SK-N-MC (cell line): Measurements from ENCODE around the gene PIKFYVE.
"Not testable (repeated sequence)": the region's sequence is repeated elsewhere in the genome, so short reads cannot be mapped to it uniquely, and the experiment has no call there.

Source experiments
- DNase-seq: peaks from one replicate; pipeline ENCODE4 v3.0.0-alpha.2; 2011; ENCODE audit warnings: low read depth, low spot score
- H3K27ac ChIP-seq: fragments of 200-600 bp; sonication (generic); 2 replicates; pipeline ENCODE4 v1.5.1; 2016; ENCODE audit warnings: mixed run types
- H3K36me3 ChIP-seq: fragments of 200-600 bp; sonication (generic); 2 replicates; pipeline ENCODE4 v1.6.1; 2017; ENCODE audit warnings: antibody characterized with exemption, low read length, mixed read lengths; ENCODE audit not compliant: insufficient read depth
- H3K4me3 ChIP-seq: fragments of 200-600 bp; sonication (generic); 2 replicates; pipeline ENCODE4 v1.5.1; 2016
- H3K9ac ChIP-seq: fragments of 200-600 bp; sonication (generic); 2 replicates; pipeline ENCODE4 v1.8.0; 2017; ENCODE audit warnings: mixed run types, mixed read lengths; ENCODE audit not compliant: insufficient read length
- H3K9me3 ChIP-seq: fragments of 200-600 bp; sonication (generic); 2 replicates; pipeline ENCODE4 v1.6.1; 2017; ENCODE audit warnings: low read depth, mild to moderate bottlenecking, antibody characterized with exemption, low read length, moderate library complexity, mixed read lengths
- EZH2 ChIP-seq: fragments of 200-600 bp; sonication (generic); IDR thresholded peaks from one replicate; pipeline ENCODE4 v1.6.1; 2017; ENCODE audit warnings: antibody characterized with exemption
- FOXP2 ChIP-seq: optimal IDR thresholded peaks from 2 replicates; pipeline ENCODE3; 2011; ENCODE audit warnings: mild to moderate bottlenecking, moderate library complexity; ENCODE audit not compliant: insufficient read depth; ENCODE audit errors: extremely low read length, control extremely low read depth
- POLR2AphosphoS5 ChIP-seq: IDR thresholded peaks from 2 replicates; pipeline ENCODE4 v1.6.1; 2012; ENCODE audit warnings: mild to moderate bottlenecking, low read depth, low read length, borderline replicate concordance

Gene PIKFYVE

DNA sequence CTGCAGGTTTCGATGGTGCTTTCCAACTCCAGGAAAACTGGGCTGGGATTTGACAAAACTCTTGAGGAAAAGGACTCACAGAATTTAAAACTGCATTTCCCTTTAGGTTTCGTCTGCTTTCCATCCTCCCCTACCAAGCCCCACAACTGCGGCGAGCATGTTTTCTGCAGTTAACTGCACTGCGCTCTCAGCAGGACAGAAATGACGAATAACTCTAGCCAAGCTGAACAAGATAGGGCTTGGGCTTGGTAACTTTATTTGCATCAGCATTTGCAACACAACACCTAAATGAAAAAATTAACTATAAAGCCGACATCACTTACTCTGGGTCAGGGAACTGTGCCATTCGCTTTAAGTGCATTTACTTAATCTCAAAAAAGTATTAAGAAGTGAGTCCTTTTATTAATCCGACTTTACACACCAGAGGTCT lies 669 bp upstream of the PIKFYVE start:
- no peak for DNase-seq

DNA sequence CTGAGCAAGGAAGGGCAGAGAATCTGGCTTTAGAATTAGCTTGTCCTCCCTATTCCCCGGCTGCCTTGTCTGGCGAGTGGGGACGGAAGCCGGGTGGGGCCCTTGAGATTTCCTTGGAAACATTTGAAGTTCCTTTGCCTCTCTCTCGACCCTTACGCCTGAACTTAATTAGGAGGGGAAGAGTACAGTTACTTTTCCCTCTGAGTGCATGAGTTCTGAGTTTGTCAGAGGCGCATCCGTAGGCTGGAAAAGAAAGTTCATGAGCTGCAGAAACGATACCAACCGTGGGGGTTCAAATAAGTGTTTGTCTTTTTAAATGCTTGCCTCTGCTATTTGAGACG lies 468 bp downstream of the PIKFYVE start:
- peak overlapping the region; percentile 60; the same call in 1 of the 2 replicates for H3K27ac ChIP-seq
- H3K36me3 ChIP-seq = peaks cover 4% of the 10 kb centered on the region; the same call in 1 of the 2 replicates
- no peak for TF ChIP-seq FOXP2
- TF ChIP-seq EZH2 = no peak
- no peak for TF ChIP-seq POLR2AphosphoS5
- peak overlapping the region; percentile 100 for H3K4me3 ChIP-seq
- no peak for DNase-seq
- H3K9me3 ChIP-seq = no peaks in the 10 kb centered on the region
- H3K9ac ChIP-seq = peak overlapping the region; percentile 81

More for the DNA sequence above, 669 bp upstream of the PIKFYVE start:
- Histone ChIP-seq H3K9me3 (no peaks in the 10 kb centered on the region), H3K36me3 (no peaks in the 10 kb centered on the region), H3K27ac (peak overlapping the region; percentile 58), H3K9ac (peak overlapping the region; percentile 78), H3K4me3 (peak overlapping the region; percentile 100)
- TF ChIP-seq EZH2 = no peak
- no peak for TF ChIP-seq POLR2AphosphoS5
- no peak for TF ChIP-seq FOXP2

DNA sequence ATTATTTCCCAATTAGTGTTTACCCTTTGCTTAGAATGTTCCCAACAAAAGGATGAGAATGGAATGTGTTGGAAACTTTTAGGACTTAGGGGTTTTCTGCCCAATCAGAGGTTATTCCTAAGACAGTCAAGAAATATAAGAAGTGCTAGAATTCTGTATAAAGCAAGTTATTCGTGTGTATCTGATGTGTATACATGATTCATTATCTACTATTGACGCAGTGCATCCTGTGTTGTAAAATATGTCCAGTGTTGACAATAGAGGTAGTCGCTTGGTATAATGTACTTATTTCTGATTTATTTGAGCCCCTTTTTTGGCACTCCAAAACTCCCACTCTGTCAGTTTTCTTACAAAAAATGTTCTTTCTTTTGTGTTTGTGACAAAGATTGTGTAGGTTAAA lies 881 bp downstream of the PIKFYVE start:
- Histone ChIP-seq H3K4me3 (peak overlapping the region; percentile 100), H3K27ac (no peak overlapping the region), H3K9me3 (no peaks in the 10 kb centered on the region), H3K9ac (peak overlapping the region; percentile 81), H3K36me3 (peaks cover 7% of the 10 kb centered on the region; the same call in 1 of the 2 replicates)
- no peak for DNase-seq
- no peak for TF ChIP-seq POLR2AphosphoS5
- TF ChIP-seq FOXP2 = no peak
- TF ChIP-seq EZH2 = no peak

- H3K27ac ChIP-seq, DNase-seq, H3K9me3 ChIP-seq: not testable (repeated sequence)
- Histone ChIP-seq H3K36me3 (peaks cover 10% of the 10 kb centered on the region), H3K4me3 (peak overlapping the region; percentile 100), H3K9ac (peak overlapping the region; percentile 81)
These were observed 1.5 kb downstream of the PIKFYVE start for GRCh38 chr2:208267526-208267925.

DNA sequence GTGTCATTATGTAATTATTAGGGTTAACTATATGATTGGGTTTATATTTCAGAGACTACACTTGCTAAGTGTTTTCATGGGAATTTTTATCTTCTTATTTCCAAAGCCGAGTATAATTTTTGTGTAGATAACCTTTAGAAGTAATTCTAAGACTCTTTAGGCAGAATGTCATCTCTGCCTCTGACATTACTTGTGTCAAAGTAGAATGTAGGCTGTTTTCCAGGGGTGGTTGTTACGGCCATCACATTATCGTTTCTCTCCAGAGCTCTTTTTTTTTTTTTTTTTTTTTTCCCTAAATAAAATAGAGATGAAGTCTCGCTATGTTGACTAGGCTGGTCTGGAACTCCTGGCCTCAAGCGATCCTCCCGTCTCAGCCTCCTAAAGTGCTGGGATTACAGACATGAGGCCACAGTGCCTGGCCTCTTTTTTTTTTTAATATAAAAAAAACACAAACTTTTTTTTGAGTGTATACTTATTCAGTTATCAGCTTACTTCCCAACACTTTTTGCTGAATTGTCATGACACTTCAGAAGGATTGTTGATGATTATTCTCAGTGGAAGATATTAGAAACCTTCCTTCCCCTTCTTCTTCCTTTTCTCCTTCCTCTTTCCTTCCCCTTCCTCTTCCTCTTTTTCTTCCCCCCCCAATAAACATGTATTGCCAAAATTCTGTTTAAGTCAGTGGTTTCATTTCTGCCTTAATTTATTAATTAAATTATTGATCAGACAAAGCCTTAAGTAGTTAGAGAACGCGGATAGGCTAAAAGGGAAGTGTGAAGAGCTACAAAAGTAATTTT lies 2.3 kb downstream of the PIKFYVE start:
- Histone ChIP-seq H3K4me3 (no peak overlapping the region), H3K27ac (no peak overlapping the region), H3K36me3 (peaks cover 10% of the 10 kb centered on the region), H3K9me3 (no peaks in the 10 kb centered on the region), H3K9ac (no peak overlapping the region)
- TF ChIP-seq POLR2AphosphoS5 (no peak), FOXP2 (no peak), EZH2 (no peak)
- no peak for DNase-seq

- H3K36me3 ChIP-seq = peaks cover 18% of the 10 kb centered on the region
- H3K9me3 ChIP-seq = no peaks in the 10 kb centered on the region
- H3K4me3 ChIP-seq = no peak overlapping the region
- TF ChIP-seq POLR2AphosphoS5 (no peak), FOXP2 (no peak), EZH2 (no peak)
- H3K27ac ChIP-seq = no peak overlapping the region
- DNase-seq = no peak
- H3K9ac ChIP-seq = no peak overlapping the region
These were observed 3.0 kb downstream of the PIKFYVE start for GRCh38 chr2:208269091-208269490.

- H3K36me3 ChIP-seq = peaks cover 65% of the 10 kb centered on the region
- no peaks in the 10 kb centered on the region for H3K9me3 ChIP-seq
- H3K4me3 ChIP-seq = no peak overlapping the region
- H3K27ac ChIP-seq = peak overlapping the region; percentile 29; the same call in 1 of the 2 replicates
- DNase-seq = no peak
- H3K9ac ChIP-seq = no peak overlapping the region
- TF ChIP-seq EZH2 (no peak), FOXP2 (no peak), POLR2AphosphoS5 (no peak)
These were observed 8.7 kb downstream of the PIKFYVE start for GRCh38 chr2:208274748-208275147.

- TF ChIP-seq POLR2AphosphoS5 = no peak
- no peak for TF ChIP-seq EZH2
- no peak for TF ChIP-seq FOXP2
- H3K27ac ChIP-seq = no peak overlapping the region
- no peak overlapping the region for H3K4me3 ChIP-seq
These were observed 12.5 kb downstream of the PIKFYVE start for GRCh38 chr2:208278549-208278948.

GRCh38 chr2:208279236-208279635 lies 13.2 kb downstream of the PIKFYVE start:
- DNase-seq = no peak
- Histone ChIP-seq H3K4me3 (no peak overlapping the region), H3K36me3 (peaks cover 77% of the 10 kb centered on the region), H3K9ac (no peak overlapping the region), H3K9me3 (no peaks in the 10 kb centered on the region), H3K27ac (no peak overlapping the region)
- no peak for TF ChIP-seq FOXP2
- TF ChIP-seq POLR2AphosphoS5 = no peak

More at GRCh38 chr2:208278549-208278948, 12.5 kb downstream of the PIKFYVE start:
- Histone ChIP-seq H3K36me3 (peaks cover 84% of the 10 kb centered on the region), H3K9ac (no peak overlapping the region), H3K9me3 (no peaks in the 10 kb centered on the region)
- DNase-seq = no peak
